Urinary bladder (tissue), 4 donors: ENCODE data around the gene DCAF8. TPM values are rescaled to one million over a fixed set of nuclear protein-coding genes. Genes with fewer than 3 reads are reported as not detected.

Experiments
- DNase-seq: peaks from one replicate; pipeline ENCODE4 v3.0.0-alpha.2; 2015; ENCODE audit errors: extremely low spot score
- H3K27ac ChIP-seq: one replicate; pipeline ENCODE4 v1.5.1; 2013; ENCODE audit warnings: low read depth, mild to moderate bottlenecking, moderate library complexity
- H3K36me3 ChIP-seq: one replicate; pipeline ENCODE4 v1.6.1; 2013; ENCODE audit warnings: mild to moderate bottlenecking, moderate library complexity; ENCODE audit not compliant: insufficient read depth
- H3K4me1 ChIP-seq: one replicate; pipeline ENCODE4 v1.6.1; 2013; ENCODE audit warnings: mild to moderate bottlenecking, moderate library complexity; ENCODE audit not compliant: insufficient read depth
- H3K4me3 ChIP-seq: one replicate; pipeline ENCODE4 v1.5.1; 2013; ENCODE audit warnings: low read depth, low read length
- WGBS: extraction: QIAGEN DNeasy Blood & Tissue Kit; methylation state at CpG from one replicate; pipeline ENCODE4 v1.1.7; 2013; 5-methylcytosine and 5-hydroxymethylcytosine counted together
- polyA plus RNA-seq: library from polyadenylated mRNA; stranded (reverse); fragments of 200-250 nt; gene quantifications from one replicate; pipeline ENCODE4 v1.2.3, GENCODE V29; 2013
- total RNA-seq: library from RNA; depleted of rRNA; stranded (reverse); fragments of >200 nt; gene quantifications from one replicate; pipeline ENCODE4 v1.2.3, GENCODE V29; 2014
- donor health status: healthy with polysubstance abuse.
- donor health status: healthy.

DCAF8 gene
- total and polyA plus RNA-seq, 2 donors, result 92.9 to 123 TPM

DNA sequence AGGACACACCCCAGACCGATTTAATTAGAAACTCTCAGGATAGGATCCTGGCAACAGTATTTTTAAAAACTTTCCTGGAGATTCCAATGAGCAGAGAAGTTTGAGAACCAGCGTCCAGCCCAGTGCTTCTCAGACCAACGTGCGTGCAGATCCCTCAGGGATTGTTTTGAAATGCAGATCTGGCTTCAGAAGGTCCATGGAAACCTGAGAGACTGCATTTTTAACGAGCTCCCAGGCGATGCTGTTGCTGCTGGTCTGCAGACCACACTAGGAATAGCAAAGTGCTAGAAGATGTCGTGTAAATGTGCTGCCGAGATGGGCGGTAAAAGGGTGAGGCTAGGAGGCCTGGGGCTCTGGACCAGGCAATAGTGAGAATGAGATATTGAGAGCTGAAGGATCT is 90.4 kb downstream of the DCAF8 start:
- no peaks in the 10 kb centered on the region for H3K36me3 ChIP-seq
- H3K27ac ChIP-seq, result no peak overlapping the region
- 48% methylated on average over 9 of the region's 9 CpGs for WGBS
- no peaks in the 10 kb centered on the region for H3K4me1 ChIP-seq
- no peak for DNase-seq
- H3K4me3 ChIP-seq, result no peak overlapping the region

DNA sequence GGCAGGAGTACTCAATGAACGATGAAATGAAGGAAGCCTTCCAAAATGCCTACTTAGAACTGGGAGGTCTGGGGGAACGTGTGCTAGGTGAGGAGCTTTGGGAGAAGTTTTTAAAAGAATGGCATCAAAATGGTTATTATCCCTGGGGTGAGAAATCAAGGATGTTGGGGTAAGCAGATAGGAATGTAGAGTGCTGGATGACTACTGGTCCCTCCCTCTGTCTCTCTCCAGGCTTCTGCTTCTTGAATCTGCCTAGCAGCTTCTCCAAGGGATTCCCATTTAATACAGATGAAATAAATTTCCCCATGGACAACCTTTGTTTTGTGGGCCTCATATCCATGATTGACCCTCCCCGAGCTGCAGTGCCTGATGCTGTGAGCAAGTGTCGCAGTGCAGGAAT is 91.0 kb downstream of the DCAF8 start:
- DNase-seq, result no peak
- no peak overlapping the region for H3K27ac ChIP-seq
- H3K36me3 ChIP-seq, result no peaks in the 10 kb centered on the region
- no peaks in the 10 kb centered on the region for H3K4me1 ChIP-seq
- 89% methylated on average over 4 of the region's 4 CpGs for WGBS
- H3K4me3 ChIP-seq, result no peak overlapping the region

DNA sequence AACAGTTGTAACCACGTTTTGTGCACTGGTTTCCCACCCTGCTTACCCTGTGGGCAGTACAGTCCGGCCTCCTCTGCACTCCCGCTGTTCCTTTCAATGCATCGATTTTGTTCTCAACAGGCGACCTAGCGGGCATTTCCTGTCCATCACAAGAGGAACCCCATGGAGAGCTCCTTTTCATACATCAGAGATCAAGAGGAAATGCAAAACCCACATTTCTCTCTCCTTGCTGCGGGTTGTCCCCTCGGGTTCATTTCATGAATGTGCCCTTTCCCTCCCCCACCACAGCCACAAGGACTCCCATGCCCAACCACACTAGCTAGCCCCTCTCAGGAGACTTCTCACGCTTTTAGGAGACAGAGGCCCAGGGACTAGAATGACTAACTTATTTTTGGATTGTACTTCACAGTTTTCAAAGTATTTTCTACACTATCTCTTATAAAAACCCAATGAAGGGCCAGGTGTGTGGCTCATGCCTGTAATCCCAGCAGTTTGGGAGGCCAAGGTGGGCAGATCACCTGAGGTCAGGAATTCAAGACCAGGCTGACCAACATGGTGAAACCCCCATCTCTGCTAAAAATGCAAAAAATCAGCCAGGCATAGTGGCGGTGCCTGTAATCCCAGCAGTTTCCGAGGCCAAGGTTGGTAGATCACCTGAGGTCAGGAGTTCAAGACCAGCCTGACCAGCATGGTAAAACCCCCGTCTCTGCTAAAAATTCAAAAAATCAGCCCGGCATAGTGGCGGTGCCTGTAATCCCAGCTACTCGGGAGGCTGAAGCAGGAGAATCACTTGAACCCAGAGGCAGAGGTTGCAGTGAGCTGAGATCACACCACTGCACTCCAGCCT is 92.6 kb downstream of the DCAF8 start:
- H3K4me3 ChIP-seq, result no peak overlapping the region
- H3K36me3 ChIP-seq, result no peaks in the 10 kb centered on the region
- H3K4me1 ChIP-seq, result no peaks in the 10 kb centered on the region
- H3K27ac ChIP-seq, result no peak overlapping the region
- WGBS, result 60% methylated on average over 15 of the region's 15 CpGs
- DNase-seq, result no peak

GRCh38 chr1:160168609-160169369 is 93.6 kb downstream of the DCAF8 start:
- H3K27ac ChIP-seq, result no peak overlapping the region
- 75% methylated on average over 13 of the region's 13 CpGs for WGBS

GRCh38 chr1:160168016-160168415 is 94.3 kb downstream of the DCAF8 start:
- H3K36me3 ChIP-seq, result no peaks in the 10 kb centered on the region
- WGBS, result 68% methylated on average over 5 of the region's 5 CpGs
- H3K4me3 ChIP-seq, result no peak overlapping the region
- no peak overlapping the region for H3K27ac ChIP-seq
- DNase-seq, result no peak
- H3K4me1 ChIP-seq, result no peaks in the 10 kb centered on the region

More at GRCh38 chr1:160168609-160169369, 93.6 kb downstream of the DCAF8 start:
- no peaks in the 10 kb centered on the region for H3K36me3 ChIP-seq
- no peaks in the 10 kb centered on the region for H3K4me1 ChIP-seq
- no peak for DNase-seq
- no peak overlapping the region for H3K4me3 ChIP-seq

GRCh38 chr1:160167580-160167979 is 94.8 kb downstream of the DCAF8 start:
- Histone ChIP-seq H3K36me3 (no peaks in the 10 kb centered on the region), H3K27ac (no peak overlapping the region), H3K4me1 (no peaks in the 10 kb centered on the region), H3K4me3 (no peak overlapping the region)
- no peak for DNase-seq
- 92% methylated on average over 6 of the region's 6 CpGs for whole genome bisulfite sequencing

DNA sequence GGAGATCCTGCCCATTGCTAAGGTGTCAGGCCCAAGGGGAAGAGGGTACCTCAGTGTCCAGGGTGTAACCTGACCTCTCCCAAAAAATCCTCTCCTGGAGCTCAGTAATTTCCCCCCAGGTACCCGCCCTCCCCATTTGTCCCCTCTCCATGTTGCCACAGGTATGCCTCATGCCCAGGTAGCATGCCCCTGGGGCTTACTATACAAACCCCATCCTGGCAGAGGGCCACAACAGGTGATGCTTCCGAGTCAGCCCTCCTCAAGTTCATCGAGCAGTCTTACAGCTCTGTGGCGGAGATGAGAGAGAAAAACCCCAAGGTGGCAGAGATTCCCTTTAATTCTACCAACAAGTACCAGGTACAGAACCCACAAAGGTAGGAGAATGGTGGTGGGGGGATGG is 95.3 kb downstream of the DCAF8 start:
- Histone ChIP-seq H3K4me1 (no peaks in the 10 kb centered on the region), H3K36me3 (no peaks in the 10 kb centered on the region), H3K4me3 (no peak overlapping the region), H3K27ac (no peak overlapping the region)
- DNase-seq, result no peak
- 88% methylated on average over 4 of the region's 4 CpGs for WGBS

GRCh38 chr1:160166166-160166868 is 96.0 kb downstream of the DCAF8 start:
- WGBS, result 89% methylated on average over 12 of the region's 12 CpGs
- no peak for DNase-seq
- Histone ChIP-seq H3K36me3 (no peaks in the 10 kb centered on the region), H3K27ac (no peak overlapping the region), H3K4me1 (no peaks in the 10 kb centered on the region), H3K4me3 (no peak overlapping the region)

Other genes with a start within 250 kb of the DCAF8 start
- 6.2 TPM for gene PIGM, start 230.6 kb downstream of the DCAF8 start, total RNA-seq
- gene PIGM, start 230.6 kb downstream of the DCAF8 start, polyA plus RNA-seq, result 4.6 TPM
- gene KCNJ10, start 192.4 kb downstream of the DCAF8 start, total RNA-seq, result 0.26 TPM
- 0.06 TPM for gene KCNJ10, start 192.4 kb downstream of the DCAF8 start, polyA plus RNA-seq
- 0.26 TPM for gene KCNJ9, start 181.0 kb downstream of the DCAF8 start, total RNA-seq
- gene KCNJ9, start 181.0 kb downstream of the DCAF8 start, polyA plus RNA-seq, result 0.04 TPM
- gene IGSF8, start 163.9 kb downstream of the DCAF8 start, total RNA-seq, result 12.5 TPM
- 28.1 TPM for gene IGSF8, start 163.9 kb downstream of the DCAF8 start, polyA plus RNA-seq
- gene ATP1A2, start 146.8 kb downstream of the DCAF8 start, total RNA-seq, result 13.2 TPM
- gene ATP1A2, start 146.8 kb downstream of the DCAF8 start, polyA plus RNA-seq, result 41.5 TPM
- gene ATP1A4, start 110.9 kb downstream of the DCAF8 start, total RNA-seq, result 8.3 TPM
- gene ATP1A4, start 110.9 kb downstream of the DCAF8 start, polyA plus RNA-seq, result 6.2 TPM
- 10.5 TPM for gene CASQ1, start 72.0 kb downstream of the DCAF8 start, total RNA-seq
- 4.5 TPM for gene CASQ1, start 72.0 kb downstream of the DCAF8 start, polyA plus RNA-seq
- 51.9 TPM for gene PEA15, start 57.2 kb downstream of the DCAF8 start, total RNA-seq
- 328 TPM for gene PEA15, start 57.2 kb downstream of the DCAF8 start, polyA plus RNA-seq
- 46.7 TPM for gene PEX19, start 22.6 kb upstream of the DCAF8 start, total RNA-seq
- 55.0 TPM for gene PEX19, start 22.6 kb upstream of the DCAF8 start, polyA plus RNA-seq
- 209 TPM for gene COPA, start 80.7 kb upstream of the DCAF8 start, total RNA-seq
- gene COPA, start 80.7 kb upstream of the DCAF8 start, polyA plus RNA-seq, result 69.5 TPM
- gene NCSTN, start 80.8 kb upstream of the DCAF8 start, total RNA-seq, result 45.4 TPM
- gene NCSTN, start 80.8 kb upstream of the DCAF8 start, polyA plus RNA-seq, result 57.5 TPM
- gene NHLH1, start 104.5 kb upstream of the DCAF8 start, total RNA-seq, result not detected
- 0.05 TPM for gene NHLH1, start 104.5 kb upstream of the DCAF8 start, polyA plus RNA-seq
- gene VANGL2, start 138.0 kb upstream of the DCAF8 start, total RNA-seq, result 4.1 TPM
- gene VANGL2, start 138.0 kb upstream of the DCAF8 start, polyA plus RNA-seq, result 7.6 TPM